Activated CD8-positive, alpha-beta memory T cell treated with anti-CD3 and anti-CD28 coated beads, Interleukin-2, amount 50 U/mL, for 4 hours (primary cell): ENCODE measurements around the gene OARD1.

Source experiments
- DNase-seq: peaks from one replicate; pipeline ENCODE4 v3.0.0-alpha.2; 2020

Gene OARD1

GRCh38 chr6:41074692-41075436 lies 2.7 kb upstream of the OARD1 start:
- DNase-seq, result no peak

GRCh38 chr6:41073968-41074691 lies 2.0 kb upstream of the OARD1 start:
- DNase-seq, result no peak

GRCh38 chr6:41073203-41073967 lies 1.2 kb upstream of the OARD1 start:
- DNase-seq, result peak; percentile 80

DNA sequence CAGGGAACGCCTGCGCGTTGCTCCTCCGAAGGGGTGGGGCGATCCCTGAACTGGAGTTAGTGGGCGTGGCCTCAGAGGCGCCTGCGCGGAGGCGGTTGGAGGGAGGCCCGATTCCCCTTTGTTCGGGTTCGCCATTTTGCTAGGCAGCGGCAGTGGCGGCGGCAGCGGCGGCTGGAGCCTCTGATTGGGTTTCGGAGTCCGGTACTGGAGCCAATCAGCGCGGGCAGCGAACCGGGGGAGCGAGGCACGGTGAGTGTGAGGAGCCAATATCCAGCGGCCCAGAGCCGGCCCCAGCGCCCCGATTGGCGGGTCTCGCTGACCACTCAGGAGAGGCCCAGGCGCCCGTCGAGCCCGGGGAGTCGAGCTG lies 663 bp upstream of the OARD1 start, which contains the start of gene NFYA:
NFYA (plus strand) TSS at position 139 of the 367 bp plus-strand sequence. CDS start 6,116 bp downstream, outside the sequence.
- DNase-seq, result peak; percentile 100

GRCh38 chr6:41071501-41071922 lies 644 bp downstream of the OARD1 start:
- peak; percentile 61 for DNase-seq

GRCh38 chr6:41066867-41067304 lies 5.3 kb downstream of the OARD1 start:
- peak; percentile 70 for DNase-seq

DNA sequence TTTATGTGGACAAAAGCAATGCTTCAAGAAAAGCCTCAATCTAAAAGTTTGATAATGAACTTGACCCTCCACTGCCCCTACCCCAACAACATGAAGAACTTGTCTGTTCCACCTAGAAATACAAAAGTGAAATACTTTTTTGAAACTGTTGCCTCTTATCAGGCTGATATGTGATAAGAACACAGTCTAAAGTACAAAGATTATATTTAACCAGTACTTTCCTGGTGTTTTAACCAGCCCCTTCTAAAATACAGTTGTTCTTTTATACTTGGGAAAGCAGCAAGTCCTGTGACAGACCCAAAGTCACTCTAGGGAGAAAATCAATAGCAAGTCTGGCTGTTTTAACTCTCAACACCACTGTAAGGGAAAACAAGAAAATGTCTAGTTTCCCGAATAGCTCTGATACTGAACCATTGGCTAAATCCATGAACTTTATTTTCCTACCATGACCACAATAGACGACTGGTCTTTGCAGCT lies 6.6 kb downstream of the OARD1 start:
- DNase-seq, result no peak

GRCh38 chr6:41064841-41065240 lies 7.3 kb downstream of the OARD1 start:
- DNase-seq, result no peak

- no peak for DNase-seq
These were observed 8.3 kb downstream of the OARD1 start for GRCh38 chr6:41063884-41064285.

DNA sequence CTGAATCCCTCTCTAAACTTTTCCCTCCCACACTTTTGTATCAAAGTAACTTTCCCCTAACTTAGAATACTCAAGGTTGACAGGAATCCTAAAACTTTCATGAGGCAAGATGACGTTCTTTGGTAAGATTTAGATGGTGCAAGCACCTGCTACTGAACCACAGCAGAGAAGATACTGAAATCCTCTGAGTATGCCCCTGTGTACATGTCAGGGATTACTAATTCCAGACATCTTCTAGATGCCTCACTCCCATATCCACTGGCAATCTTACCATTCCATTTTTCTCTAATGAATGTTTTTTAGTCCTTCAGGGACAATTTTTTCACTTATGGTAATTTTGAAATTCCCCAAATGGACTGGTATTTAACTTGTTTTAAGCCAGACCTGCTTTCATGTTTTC lies 10.1 kb downstream of the OARD1 start:
- no peak for DNase-seq

- no peak for DNase-seq
These were observed 10.9 kb downstream of the OARD1 start for GRCh38 chr6:41061196-41061726.

DNA sequence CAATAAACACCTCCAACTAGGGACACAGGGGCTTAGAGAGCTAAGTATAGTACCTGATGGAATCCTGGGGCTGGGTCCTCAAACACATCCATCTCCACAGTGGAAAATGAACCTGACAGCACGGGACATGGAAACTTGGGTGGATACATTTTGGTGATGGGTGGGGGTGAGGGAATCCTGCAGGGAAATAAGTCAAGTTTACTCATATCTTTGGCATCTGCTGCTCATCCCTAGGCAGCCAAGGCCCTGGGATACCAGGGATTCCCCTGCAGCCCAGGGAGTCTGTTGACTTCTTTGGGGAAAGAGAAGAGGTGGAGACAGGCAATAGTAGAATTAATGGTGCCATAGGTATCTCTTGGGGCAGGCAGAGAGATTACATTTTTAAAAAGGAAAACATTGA lies 12.6 kb downstream of the OARD1 start:
- DNase-seq, result no peak

DNA sequence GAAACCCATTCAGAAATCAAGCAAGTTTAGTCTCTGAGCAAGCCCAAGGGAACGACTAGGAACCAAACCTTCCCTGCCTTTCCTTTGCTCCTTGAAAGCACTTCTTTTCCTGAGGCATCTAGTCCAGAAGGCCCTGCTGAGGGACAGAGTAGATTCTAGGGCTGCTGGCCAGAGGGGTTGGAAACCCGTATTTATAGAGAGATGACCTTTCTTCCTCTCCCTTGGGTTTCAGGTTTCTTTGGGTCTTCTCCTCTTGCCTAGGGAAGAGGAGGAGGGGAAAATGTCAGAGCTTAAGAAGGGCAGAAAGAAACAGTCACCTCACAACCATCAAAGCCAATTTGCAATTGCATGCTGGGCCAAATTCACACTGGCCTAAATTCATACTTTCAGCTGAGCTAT lies 13.4 kb downstream of the OARD1 start:
- DNase-seq, result no peak

DNA sequence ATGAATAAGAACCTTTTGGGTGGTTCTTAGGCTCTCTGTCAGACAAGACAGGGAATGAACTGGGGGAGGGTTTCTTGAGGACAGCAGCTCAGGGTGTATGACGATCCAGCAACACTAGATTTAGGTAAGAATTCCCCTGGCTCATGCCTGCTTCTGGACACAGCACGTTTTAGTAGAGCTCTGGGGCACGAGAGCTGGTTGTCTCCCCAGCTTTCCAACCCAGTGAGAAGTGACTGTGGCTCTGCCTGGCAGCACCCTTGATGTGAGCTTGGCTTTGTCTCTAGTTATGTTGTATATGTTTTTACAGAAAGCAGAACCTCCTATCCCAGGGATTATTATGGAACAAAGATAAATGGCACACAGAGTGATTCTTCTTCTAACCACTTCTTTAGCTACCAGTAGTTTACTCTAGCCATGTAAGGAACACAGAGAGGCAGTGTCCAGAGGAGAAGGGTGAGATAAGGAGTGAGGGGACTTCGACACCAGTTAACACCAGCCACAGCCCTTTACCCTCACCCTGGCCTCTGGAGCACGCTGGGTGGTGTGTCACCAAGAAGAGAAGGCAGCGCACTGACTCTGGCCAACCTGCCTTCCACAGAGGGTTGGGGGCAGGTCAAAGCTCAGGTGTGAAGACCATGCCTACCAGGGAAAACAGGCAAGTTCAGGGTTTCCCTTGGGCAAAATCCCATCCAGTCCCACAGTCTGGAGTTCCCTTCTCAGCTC lies 15.2 kb downstream of the OARD1 start:
- DNase-seq, result no peak

- no peak for DNase-seq
These were observed 17.0 kb downstream of the OARD1 start for GRCh38 chr6:41055149-41055548.

- no peak for DNase-seq
These were observed 17.6 kb downstream of the OARD1 start for GRCh38 chr6:41054511-41054910.

GRCh38 chr6:41053041-41053440 lies 19.1 kb downstream of the OARD1 start, which contains the start of gene APOBEC2:
TSS of gene APOBEC2 (plus strand) at chr6:41053202. CDS start at chr6:41053348, 146 bp downstream.
- DNase-seq, result no peak

DNA sequence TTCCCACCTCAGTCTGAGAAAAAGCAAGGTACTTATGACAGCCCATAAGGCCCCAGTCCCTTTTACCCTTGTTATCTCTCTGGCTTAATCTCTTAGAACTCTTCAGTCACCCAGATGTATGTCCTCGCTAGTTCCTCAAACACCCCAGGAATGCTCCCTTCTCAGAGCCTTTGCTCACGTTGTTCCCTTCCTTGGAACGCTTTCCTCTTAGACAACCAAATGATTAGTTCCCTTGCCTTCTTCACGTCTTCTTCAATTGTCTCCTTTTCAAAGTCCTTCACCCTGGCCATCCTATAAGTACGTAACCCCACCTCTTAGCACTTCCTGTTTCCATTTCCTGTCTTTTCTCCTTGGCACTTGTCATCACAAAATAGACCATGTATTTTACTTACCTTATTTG lies 20.3 kb downstream of the OARD1 start:
- DNase-seq, result no peak

DNA sequence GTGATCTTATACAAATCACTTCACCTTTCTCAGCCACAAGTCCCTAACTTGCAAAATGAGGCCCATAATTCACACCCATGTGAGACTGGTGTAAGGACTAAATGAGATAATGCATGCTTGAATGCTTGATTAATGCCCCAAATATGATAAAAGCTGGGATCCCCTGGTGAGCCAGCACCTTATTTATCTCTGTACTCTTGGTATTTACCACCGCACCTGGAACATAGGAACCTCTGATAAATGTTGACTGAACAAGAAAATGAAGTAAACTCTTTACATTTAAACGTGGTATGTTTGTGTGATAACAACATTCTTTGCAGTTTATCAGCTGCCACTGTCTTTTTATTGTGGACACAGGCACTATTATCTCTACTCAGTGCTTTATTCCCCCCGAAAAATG lies 21.6 kb downstream of the OARD1 start:
- DNase-seq, result no peak

- no peak for DNase-seq
These were observed 22.2 kb downstream of the OARD1 start for GRCh38 chr6:41049955-41050354.

DNA sequence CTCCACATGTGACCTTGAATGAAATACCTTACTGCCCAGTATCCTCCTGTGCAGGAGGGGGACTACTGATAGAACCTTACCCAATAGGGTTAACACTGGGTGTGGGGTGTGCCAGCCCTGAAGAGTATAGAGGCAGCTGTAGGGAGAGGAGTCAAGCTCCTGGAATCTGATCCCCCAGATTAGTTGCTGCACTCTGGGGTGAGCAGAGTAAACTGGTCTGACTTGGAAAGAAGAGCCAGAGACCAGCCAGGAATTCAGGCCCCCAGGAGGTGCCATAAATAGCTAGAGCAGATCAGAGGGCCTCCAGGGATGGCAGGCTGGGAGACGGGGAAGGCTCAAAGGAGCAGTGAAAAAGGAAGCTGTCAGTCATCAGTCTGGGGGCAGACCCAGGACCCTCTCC lies 22.6 kb downstream of the OARD1 start:
- DNase-seq, result no peak
